ENCODE data around the gene COMTD1.

DNA sequence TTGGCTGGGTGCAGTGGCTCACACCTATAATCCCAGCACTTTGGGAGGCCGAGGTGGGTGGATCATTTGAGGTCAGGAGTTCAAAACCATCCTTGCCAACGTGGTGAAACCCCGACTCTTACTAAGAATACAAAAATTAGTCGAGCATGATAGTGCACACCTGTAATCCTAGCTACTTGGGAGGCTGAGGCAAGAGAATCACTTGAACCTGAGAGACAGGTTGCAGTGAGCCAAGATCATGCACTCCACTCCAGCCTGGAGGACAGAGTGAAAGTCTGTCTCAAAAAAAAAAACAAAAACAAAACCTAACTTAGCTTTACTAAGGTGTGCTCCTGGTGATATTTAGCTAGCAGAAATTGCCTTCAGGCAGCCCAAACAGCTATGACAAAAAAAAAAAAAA, 49.4 kb downstream of the COMTD1 start:
- no peak for TF ChIP-seq POLR2AphosphoS5 (IDR thresholded peaks at IDR 0.05)
- TF ChIP-seq, protein P1, sequence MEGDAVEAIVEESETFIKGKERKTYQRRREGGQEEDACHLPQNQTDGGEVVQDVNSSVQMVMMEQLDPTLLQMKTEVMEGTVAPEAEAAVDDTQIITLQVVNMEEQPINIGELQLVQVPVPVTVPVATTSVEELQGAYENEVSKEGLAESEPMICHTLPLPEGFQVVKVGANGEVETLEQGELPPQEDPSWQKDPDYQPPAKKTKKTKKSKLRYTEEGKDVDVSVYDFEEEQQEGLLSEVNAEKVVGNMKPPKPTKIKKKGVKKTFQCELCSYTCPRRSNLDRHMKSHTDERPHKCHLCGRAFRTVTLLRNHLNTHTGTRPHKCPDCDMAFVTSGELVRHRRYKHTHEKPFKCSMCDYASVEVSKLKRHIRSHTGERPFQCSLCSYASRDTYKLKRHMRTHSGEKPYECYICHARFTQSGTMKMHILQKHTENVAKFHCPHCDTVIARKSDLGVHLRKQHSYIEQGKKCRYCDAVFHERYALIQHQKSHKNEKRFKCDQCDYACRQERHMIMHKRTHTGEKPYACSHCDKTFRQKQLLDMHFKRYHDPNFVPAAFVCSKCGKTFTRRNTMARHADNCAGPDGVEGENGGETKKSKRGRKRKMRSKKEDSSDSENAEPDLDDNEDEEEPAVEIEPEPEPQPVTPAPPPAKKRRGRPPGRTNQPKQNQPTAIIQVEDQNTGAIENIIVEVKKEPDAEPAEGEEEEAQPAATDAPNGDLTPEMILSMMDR (IDR thresholded peaks at IDR 0.05): no peak
- TF ChIP-seq POLR2A (IDR thresholded peaks at IDR 0.05): no peak
